Activated CD8-positive, alpha-beta memory T cell treated with anti-CD3 and anti-CD28 coated beads for 24 hours (primary cell): ENCODE results near the gene PIANP.

Source experiments
- DNase-seq: peaks from one replicate; pipeline ENCODE4 v3.0.0-alpha.2; 2020

PIANP gene

DNA sequence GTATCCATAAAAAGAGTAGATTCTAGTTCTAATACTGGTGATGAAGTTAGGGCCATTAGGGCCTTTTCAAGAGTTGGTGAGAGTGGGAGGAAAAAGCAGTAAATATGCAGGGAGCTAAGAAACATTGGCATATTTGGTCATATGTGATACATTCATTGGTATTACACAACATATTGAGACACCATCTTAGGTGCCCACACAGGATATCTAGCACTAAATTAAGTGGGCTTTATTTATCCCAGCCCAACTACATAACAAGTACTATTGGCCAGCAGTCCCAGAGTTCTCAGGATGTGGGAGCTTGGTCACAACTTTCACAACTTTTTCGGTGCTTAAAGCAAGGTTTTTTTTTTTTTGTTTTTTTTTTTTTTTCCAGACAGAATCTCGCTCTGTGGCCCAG is 35.7 kb downstream of the PIANP start:
- no peak for DNase-seq

DNA sequence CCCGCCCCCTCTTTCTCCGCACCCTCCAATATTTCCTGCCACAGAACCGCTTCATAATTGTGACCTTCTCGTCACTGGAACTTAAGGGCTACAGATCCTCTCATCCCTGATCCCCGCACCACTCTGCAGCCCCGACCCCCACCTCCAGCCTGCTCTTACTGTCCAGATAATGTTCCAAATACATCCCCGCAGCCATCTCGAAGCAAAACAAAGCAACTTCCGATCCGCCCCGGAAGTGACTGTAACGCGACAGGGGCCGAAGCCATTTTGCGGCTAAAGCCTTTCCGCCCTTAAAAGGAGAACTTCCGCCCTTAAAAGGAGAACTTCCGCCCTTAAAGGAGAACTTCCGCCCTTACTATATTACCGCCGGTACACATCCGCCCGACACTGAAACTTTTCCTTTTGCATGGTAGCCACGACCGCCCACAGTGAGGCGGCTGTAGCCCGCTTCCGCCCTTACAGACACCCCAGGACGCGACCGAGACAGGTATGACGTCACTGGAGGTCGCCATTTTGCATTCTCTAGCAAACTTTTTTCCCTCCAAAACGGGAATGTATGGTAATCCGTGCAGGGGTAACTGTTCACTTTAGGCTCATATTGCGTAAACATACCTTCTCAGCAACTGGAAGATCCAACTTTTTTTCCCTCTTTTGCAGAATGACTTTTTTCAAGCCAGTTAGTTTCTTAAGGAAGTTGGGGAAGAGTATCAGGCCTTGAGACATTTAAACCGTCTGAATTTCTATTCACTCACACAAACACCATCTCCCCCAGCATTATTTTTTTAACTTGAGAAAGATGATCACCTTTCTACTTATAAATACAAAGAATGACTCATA is 37.5 kb downstream of the PIANP start, which contains the start of gene ING4:
TSS of gene ING4 (minus strand) at position 214 of the 837 bp plus-strand sequence. CDS start at position 196, 18 bp downstream.
- DNase-seq = peak; percentile 92

DNA sequence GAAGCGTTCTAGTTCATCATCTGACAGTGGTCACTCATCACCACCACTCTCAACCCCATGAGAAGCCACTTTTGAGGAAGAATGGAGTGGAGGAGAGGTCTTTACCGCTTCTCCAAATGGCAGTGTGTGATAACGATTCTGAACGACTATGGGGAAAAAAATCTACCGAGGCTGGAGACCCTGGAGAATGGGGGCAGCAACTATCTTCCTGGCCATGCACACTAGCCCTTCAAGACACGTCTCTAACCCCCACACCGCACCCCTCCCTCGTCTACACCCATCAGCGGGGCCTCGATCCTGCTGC is 38.1 kb downstream of the PIANP start:
- DNase-seq = no peak

DNA sequence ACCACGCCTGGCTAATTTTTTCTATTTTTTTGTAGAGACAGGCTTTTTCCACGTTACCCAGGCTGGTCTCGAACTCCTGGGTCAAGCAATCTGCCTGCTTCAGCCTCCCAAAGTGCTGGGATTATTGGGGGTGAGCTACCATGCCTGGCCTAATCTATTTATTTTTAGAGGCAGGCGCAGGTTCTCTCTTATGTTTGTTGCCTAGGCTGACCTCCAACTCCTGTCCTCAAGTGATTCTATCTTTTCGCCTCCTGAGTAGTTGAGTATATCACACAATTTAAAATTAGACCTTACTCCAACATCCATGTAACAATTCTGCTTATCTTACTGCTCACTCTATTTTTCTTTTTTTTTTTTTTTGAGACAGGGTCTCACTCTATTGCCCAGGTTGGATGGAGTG is 46.6 kb downstream of the PIANP start:
- no peak for DNase-seq

DNA sequence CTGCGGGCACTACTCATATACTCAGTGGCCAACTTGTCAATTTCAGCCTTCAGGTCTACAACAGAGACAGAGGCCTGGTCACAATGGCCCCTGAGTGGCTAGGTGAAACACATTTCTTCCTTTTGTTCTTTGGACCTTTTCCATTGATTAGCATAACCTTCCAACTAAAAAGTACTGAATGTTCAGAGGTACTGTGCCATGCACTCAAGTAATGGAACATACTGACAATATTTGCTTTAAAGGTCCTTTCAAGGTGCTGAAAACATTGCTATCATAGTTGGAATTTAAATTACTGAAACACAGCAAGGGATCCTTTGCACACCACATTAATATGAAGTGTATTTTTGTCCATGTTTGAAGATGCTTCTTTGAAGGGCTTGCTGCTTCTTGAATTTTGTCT is 47.3 kb downstream of the PIANP start:
- no peak for DNase-seq

DNA sequence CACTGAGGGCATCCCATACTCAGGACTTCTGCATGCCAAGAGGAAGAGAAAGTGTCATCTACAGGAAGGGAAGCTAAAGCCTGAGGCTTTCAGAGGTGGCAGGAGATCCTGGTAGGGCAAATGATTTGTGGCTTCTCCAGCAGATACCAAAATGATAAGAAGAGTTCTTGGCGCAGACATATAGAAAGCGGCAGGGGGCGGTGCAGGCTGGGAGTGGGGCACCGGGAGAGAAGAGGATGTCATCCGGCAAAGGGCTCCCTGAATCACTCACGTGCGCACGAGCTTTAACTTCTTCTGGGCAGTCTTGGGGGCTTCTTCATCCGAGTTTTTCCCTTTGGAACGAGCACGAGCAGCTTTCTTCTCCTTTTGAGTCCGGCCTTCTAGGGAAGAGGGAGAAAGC is 48.2 kb downstream of the PIANP start:
- DNase-seq = no peak

DNA sequence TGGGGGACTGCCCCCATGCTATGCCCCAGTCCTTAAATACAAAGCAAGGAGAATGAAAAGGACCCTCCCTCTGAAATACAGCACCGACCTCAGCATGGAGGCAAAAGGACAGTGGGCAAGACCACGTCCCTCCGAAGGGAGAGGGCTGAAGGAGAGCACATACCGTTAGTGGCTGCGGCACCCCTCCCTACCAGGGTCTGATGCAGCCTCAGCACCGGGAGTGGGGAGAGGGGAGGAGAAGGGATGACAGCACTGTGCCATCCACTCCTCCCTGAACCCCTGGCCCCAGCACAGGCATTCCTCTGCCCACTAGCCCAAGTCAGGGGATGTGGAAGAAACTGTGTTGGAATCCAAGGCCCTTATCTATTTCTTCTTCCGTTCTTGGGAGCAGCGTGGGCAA is 49.8 kb downstream of the PIANP start:
- DNase-seq = no peak

DNA sequence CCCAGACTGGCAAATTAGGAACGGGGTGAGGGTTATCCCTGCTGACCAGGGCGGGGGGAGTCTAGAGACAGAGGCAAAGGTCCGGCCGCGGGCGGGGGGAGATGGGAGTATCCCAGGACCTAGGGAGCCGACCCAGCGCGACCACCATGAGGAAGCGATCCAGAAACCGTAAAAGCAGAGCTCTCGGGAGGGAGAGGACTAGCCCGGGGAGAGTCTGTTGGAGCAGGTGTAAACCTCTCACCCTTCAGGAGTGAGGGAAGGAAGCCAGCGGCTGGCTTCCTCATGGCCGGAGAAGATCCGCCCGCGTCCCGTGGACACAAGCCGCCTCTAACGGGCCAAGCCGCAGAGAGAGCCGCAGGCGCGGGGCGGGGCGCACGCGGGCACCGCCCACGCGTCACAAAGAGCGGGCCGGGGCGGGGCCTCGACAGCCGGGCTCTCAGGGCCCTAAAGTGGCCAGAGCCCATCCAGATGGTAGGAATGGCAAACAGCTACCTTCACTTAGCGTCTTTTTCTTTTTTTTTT is 53.5 kb downstream of the PIANP start, which contains the start of gene ACRBP:
TSS of gene ACRBP (minus strand) at position 350 of the 522 bp plus-strand sequence. CDS start at position 284, 66 bp downstream.
- DNase-seq = peak; percentile 69

DNA sequence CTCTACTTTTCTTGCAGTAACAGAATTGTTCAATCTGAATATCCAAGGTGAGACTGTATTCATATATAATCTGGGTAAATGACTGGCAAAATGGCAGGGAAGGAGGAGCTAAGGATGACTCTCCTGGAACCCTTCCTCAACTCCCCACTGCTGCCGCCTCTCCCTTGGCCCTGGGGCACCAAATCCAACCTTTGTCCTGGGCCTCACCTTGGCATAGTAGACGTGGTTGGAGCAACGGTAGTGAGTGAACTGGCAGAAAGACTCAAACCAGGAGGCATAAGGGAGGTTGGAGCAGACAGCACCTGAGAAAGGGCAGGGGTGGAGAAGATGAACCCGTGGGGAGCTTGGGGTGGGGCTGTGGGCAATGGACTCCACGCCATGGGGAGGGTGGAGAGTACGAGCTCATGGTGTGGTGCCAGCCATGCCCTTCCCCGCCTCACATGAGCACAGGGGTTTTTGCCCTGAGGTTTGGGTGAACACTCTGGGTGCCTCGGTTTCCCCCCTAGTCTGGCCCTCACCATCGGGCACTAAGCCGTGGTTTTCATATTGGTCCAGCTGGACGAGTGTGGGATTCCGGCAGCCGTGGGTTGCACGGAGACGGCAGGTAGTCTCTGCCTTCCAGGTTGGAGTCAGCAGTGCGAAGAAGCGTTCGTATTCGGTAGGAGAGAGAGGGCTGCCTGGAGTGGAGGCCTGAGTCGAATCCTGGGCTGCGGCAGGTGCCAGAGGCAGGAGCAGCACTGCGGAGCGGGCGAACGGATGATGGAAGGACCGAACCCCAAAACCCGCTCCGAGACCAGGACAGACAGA is 54.1 kb downstream of the PIANP start:
- no peak for DNase-seq

DNA sequence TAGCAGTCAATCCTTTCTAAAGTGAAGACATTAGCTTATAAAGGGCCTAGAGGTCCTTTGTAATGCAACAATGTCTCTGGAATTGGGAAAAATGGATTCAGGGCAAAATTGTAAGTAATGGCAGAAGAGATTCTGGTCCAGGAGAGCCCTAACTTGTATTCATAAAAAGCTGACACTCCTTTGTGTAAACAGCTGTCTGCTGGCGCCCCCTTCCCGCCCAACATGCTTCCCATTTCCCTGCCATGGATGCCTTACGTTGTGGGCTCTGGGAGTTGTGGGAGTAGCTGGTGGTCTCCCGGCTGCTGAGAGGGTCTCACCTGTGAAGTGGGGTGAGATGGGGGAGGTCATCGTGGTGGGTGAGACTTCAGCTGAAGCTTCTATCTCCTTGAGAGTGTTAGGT is 55.7 kb downstream of the PIANP start:
- no peak for DNase-seq

DNA sequence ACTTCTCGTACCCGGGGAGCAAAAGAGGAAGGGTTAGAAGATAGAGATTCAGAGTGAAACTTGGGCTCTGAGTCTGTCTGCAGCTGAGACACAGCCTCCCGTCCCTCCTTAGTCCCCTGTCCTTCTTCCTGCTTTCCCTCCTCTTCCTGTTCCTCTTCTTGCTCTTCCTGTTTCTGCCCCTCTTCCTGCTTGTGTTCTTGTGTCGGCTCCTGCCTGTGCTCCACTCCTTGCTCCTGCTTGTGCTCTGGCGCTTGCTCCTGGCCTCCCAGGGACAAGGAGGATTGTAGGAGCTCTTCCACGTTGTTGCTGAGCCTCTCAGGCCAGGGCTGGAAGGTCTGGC is 56.4 kb downstream of the PIANP start:
- DNase-seq = no peak
